ENCODE results near the gene PAQR7.

- no peak for TF ChIP-seq CTCF (IDR thresholded peaks at IDR 0.05)
- TF ChIP-seq POLR2A (IDR thresholded peaks at IDR 0.05): no peak
These were observed 60.9 kb downstream of the PAQR7 start for GRCh38 chr1:25814549-25815087.
